GM18907 (cell line): ENCODE data around the gene NFIX.

Source experiments
- ATAC-seq: cut with Tn5 transposase; IDR thresholded peaks from one replicate; pipeline ENCODE4 v1.9.1; 2021; ENCODE audit warnings: mild to moderate bottlenecking, moderate library complexity; ENCODE audit not compliant: unreplicated experiment

The NFIX gene

GRCh38 chr19:13089139-13089856, 94.0 kb downstream of the NFIX start:
- ATAC-seq: no peak

DNA sequence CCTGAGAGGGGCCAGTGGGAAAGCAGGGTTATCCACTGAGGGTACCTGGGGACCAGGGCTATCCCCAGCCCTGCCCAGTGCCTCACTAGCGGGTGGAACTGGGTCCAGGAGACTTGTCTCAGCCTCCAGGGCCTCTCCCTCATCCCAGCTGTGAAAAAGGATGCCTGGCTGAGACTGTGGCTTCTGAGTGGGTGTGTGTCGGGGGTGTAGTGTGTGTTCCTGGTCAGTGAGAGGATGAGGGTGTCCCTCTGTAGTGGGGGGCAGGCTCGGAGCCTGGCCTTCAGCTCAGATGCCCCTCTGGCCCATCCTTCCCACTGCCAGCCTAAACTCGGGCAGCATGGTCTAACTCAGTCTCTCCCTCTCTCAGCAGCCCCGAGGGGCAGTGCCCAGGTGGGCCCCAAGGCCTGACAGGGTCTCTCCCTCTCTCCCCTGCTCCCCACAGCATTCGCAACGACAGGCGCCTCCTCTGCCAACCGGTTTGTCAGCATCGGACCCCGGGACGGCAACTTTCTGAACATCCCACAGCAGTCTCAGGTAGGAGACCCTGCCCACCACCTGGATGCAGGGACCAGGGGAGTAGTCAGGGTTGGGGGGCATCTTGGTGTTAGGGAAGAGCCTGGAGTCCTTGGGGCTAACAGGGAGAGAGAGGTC, 94.7 kb downstream of the NFIX start:
- no peak for ATAC-seq

- ATAC-seq: no peak
These were observed 95.4 kb downstream of the NFIX start for GRCh38 chr19:13090511-13091231.

- ATAC-seq: no peak
These were observed 96.3 kb downstream of the NFIX start for GRCh38 chr19:13091400-13092157.

DNA sequence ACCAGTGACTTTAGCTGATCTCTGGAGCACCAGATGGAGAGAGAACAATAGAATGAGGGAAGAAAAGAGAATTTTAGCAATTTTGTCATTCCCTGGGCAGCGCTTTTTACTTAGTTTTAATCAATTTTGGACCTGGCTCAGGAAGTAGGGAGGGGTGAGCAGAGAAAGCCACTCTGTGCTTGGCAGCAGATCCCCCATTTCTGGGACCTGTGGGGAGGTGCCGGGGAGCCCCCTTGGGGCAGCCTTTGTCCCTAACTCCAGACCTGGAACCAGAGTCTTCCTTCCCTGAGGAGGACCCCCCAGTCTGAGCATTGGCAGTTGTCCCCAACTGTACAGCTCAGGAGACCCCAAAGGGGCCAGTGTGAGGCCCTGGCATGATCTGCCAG, 96.9 kb downstream of the NFIX start:
- ATAC-seq: no peak

DNA sequence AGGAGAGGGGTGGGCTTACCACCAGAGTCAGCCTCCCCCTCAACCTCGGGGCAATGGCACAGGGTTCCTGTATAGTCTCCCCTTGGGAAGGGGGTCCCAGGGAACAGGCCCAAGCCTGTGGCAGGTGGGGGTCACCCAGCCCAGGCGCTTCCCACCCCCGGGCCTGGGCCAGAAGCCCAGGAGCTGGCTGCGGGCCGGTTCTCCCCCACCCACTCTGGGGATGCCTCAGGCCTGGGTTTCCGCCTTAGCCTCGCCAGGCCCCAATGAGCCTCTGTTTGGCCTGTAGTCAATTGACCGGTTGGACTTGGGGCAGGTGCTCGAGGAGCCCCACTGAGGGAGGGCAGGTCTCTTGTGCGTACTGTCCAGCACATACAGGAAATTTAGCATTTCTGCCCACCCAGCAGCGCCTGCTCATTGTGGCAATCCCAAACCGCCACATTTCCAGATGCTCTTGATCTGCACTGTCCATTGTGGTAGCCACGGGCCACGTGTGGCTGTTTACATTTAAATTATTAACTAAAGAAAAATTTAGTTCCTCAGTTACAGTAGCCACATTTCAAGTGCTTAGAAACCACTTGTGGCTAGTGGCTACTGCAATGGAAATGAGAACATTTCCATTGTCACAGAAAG, 97.4 kb downstream of the NFIX start:
- ATAC-seq: no peak

- ATAC-seq: no peak
These were observed 98.3 kb downstream of the NFIX start for GRCh38 chr19:13093407-13094105.

- no peak for ATAC-seq
These were observed 98.8 kb downstream of the NFIX start for GRCh38 chr19:13094106-13094504.

GRCh38 chr19:13094771-13095392, 99.6 kb downstream of the NFIX start:
- no peak for ATAC-seq

DNA sequence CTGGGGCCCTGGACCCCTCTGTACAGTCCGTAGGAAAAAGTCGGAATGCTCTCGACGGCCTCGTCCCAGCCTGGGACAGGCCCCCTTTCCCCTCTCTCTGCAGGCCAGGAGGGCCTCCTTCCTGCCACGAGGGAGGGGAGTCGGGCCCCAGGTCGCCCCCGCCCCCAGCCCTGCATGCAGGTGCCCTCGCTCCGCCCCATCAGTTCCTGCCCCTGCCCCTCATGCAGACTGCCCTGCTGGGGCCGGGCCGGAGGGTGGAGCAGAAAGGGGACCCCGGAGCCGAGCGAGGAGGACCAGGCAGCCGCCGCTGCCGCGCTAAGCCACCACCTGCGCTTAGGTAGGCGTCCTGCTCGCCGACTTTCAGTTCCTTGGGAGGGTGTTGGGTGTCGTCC, 100.1 kb downstream of the NFIX start:
- no peak for ATAC-seq

DNA sequence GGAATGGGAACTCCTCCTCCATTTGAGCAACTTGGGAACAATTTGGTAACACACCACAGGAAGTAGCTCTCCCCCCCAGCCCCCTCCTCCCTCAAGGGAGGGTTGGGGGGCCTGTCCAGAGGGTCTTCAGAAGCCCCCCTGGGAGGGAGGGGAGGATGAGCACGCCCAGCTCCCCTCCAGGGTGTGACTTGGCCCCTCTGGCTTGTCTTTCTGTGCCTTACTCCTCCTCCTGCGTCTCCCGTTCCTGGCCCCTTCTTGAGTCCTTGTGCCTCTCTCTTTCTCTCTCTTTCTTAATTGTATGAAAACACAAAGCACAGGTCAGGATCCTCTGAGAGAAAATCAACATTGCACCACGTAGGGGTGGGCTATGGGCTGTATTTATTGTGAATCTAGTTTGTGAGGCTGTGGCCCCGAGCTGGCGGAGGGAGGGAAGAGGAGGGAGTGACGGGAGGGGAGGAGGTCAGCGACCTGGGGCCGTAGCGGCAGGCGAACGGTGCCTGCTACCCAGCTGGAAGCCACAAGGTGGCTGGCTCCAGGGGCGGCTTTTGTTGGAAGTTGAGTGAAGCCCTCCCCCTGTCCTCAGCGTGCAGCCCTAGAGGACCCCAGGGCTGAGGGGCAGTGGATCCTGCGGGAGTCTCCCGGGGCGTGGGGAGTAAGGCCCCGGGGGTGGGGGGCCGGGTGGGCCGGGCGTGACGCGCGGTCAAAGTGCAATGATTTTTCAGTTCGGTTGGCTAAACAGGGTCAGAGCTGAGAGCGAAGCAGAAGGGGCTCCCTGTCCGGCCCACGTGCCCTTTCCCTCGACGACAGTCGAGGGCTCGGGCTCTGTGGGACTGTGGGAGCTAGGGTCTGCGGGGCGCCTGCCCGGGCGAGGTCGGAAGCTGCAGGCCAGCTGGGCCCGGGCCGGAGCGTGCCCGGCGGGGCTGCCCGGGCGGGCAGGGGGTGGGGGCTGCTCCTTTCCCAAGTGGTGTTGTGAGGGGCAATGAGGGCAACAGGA, 101.0 kb downstream of the NFIX start:
- no peak for ATAC-seq

DNA sequence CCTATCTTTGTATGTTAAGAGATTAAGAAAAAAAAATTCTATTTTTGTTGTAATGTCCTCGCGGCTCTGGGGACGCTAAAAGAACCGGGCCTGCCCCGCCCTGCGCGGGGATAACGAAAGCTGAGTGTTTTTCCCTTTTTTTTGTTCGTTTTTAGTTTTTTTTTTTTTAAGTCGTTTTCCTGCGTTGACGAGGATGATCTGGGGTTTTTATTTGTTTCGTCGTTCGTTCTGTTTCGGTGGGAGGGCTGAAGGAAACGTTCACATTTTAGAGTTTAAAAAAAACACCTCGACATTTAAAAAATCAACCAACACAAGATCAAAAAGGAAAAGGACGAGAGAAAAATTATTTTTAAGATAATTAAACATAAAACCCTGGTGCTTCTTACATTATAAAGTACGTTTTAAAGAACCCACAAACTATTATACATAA, 101.8 kb downstream of the NFIX start:
- ATAC-seq: no peak

DNA sequence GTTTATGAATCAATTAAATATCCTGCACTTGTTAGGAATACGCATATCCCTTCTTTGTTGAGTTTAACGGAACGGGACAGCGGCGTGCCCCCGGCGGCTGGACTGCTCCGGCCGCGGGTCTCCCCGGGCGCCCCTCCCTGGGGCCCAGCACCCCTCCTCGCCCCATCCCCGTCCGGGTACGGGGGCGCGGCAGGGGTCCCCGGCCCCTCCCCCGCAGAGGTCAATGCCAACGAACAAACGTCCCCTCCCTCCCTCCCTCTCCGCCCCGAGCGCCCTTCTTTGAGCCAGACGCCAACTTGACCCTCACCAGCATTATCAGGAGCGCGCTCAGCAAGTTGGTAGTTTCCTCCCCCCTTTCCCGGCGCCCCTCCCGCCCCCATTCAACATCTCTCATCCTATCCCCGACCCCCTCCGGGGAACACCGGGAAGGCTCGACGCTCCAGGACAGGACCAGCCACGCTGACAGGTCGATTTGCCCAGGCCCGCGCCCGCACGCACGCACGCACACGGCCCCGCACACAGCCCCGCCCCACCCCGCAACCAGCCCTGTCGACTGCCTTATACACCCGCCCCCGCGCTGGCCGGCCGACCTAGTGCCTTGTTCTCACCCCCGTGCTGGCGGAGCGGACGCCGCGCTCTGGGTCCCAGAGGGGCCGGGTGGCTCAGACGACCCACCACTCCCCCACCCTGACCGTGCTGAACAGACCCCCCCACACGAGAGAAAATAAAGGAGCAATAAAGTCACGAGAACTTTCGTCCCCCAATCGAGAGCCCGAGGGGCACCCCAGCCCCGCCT, 102.4 kb downstream of the NFIX start:
- no peak for ATAC-seq

DNA sequence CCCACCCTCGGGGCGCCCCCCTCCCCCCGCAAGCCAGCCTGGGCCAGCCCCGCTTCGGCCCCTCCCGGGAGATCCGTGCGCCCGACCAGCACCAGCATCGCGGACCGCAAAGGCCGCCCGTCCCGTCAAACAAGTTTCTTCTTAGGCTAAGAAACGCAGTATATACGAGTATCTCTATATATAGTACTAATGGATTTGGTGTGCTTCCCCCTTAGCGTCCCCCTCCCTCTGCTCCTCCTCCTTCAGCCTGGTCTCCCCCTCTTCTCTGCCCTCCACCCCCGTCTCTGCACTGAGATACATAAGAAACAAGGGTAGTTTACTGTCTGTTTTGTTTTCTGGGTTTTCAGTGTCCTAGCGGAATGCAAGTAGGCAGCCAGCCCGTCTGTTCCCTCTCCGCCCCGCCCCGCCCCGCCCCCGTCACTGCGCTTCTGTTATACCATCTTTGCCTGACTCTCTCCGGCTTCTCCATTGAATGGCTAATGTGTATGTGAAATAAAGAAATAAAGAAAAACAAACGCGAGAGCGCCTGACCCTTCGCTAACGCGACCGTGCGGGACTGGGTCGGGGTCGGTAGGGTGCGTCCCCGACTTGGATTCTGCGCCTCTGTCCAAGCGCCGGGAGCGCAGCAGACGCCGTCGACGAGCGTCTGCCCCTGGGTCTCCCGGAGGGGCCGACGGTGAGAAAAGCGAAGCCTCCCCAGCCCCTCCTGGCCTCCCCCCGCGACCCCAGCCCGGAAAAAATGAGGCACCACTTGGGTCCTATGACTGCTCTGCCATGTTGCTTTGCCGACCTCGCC, 103.2 kb downstream of the NFIX start:
- ATAC-seq: no peak

- no peak for ATAC-seq
These were observed 104.1 kb downstream of the NFIX start for GRCh38 chr19:13099073-13099999.

DNA sequence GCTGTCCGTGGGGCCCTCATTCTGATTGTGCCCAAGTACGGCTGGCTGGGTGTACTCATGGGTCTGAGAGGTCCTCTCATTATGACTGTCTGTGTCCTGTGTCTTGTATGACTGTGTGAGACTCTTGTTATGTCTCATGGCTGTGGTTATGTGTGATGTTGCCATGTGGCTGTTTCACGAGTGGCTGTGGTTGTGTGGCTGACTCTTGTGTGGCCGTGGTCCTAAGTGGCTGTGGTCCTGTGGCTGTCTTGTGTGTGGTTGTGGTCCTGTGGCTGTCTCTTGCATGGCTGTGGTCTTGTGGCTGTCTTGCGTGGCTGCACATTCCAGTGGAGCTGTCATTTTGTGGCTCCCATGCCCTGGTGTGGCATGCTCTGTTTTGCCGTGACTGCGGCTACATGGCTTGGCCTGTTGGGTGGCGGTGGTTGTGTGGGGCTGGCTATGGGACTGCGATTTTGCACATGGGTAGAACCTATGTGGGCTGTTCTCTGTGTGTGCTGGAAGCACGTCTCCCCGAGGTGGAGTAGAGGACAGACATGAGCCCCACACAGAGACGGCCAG, 104.8 kb downstream of the NFIX start:
- ATAC-seq: no peak
